Kasumi-1 (cell line): ENCODE results near the gene PRSS22.

ENCODE experiments used
- DNase-seq, 2 experiments: peaks; one replicate each; lab custom pipeline; 2025; lab: John Stamatoyannopoulos, UW

PRSS22 gene

GRCh38 chr16:2829501-2830354 lies 28.2 kb downstream of the PRSS22 start, which contains the start of gene ZG16B:
TSS of gene ZG16B (plus strand) at chr16:2830303. CDS start at chr16:2830442, 139 bp downstream.
- peak; percentile 42 to 61 for DNase-seq

DNA sequence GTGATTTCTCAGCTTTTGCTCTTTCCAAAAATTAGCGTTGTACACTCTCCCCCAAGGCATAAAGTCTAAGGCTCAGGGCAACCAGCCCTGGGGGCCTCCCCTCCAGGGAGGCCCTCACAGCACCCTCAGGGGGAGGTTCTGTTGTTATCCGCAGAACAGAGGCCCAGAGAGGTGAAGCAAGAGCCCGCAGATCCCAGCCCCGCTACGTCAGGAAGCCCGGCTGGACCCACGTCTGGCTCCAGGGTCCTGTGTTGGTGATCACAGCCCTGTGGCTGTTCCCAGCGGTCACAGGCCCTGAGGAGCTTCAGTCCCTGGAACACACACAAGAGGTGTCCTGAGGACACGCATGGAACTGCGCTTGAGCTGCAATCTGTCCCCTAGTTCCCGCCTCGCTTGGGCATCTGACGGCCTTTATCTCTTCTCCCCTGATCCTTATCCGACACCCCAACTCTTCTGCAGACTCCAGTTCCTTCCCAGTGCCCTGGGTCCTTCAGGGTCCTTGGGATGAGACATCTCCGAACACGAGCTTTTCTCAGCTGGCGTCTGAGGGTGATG lies 29.0 kb downstream of the PRSS22 start:
- DNase-seq = no peak

- no peak for DNase-seq
These were observed 29.5 kb downstream of the PRSS22 start for GRCh38 chr16:2828521-2828840.

GRCh38 chr16:2827831-2828520 lies 30.0 kb downstream of the PRSS22 start:
- no peak for DNase-seq

DNA sequence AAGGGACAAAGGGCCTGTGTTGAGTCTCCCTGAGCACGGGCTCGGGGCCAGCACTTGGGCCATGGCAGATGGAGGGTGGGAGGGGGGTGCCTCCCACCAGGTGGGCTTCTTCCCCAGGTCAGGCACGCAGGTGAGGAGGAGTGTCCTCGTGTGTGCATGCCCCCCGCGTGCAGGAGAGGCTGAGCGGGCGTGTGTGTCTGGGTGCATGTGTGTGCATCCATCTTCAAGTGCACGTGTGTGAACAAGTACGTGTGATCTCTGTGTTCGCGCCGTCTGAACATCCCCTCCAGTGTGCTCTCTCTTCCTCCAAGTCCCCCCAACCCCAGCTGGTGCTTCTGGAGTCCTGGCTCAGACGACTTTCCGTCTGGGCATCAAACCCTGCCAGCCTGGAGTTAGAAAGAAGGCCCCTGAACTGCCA lies 30.6 kb downstream of the PRSS22 start:
- no peak for DNase-seq

GRCh38 chr16:2826591-2827373 lies 31.2 kb downstream of the PRSS22 start:
- DNase-seq = no peak

DNA sequence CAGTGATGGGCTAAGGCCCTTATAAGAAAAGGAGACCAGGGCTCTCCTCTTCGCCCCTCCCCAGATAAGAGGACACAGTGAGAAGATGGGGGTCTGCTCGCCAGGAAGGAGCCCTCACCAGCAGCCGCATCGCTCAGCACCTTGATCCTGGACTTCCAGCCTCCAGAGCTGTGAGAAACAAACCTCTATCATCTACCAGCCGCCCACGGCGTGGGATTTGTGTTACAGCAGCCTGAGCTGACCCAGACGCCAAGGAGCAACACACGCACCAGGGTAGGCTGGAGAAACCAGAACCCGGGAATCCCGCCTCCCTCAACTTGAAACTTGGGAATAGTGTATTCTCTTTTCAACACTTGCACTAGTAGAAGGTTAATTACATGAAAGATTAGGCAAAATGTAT lies 32.1 kb downstream of the PRSS22 start:
- DNase-seq = no peak

DNA sequence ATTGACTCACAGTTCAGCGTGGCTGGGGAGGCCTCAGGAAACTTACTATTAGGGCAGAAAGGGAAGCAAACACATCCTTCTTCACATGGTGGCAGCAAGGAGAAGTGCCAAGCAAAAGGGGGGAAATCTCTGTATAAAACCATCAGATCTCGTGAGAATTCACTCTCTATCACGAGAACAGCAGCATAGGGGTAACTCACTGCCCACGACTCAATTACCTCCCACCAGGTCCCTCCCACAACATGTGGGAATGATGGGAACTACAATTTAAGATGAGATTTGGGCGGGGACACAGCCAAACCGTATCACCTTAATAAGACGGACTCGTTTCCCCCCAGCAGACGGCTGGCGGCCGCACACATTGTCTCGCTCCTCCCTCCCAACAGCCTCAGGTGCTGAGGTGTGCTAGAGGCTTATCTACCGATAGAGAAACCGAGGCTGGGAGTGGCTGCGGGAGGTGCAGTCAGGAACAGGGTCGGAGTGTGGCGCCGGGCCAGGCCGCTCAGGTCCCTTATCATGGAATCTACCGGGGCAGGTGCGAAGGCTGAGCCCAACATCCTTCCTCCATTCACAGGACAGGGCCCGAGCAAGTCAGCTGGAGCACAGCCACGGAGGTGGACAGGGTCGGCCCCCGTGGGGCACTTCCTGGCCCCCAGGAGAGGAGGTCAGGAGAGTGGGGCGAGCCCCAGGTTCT lies 32.8 kb downstream of the PRSS22 start:
- DNase-seq = no peak

GRCh38 chr16:2824626-2825025 lies 33.3 kb downstream of the PRSS22 start:
- no peak for DNase-seq

- no peak for DNase-seq
These were observed 35.5 kb downstream of the PRSS22 start for GRCh38 chr16:2822496-2822895.

DNA sequence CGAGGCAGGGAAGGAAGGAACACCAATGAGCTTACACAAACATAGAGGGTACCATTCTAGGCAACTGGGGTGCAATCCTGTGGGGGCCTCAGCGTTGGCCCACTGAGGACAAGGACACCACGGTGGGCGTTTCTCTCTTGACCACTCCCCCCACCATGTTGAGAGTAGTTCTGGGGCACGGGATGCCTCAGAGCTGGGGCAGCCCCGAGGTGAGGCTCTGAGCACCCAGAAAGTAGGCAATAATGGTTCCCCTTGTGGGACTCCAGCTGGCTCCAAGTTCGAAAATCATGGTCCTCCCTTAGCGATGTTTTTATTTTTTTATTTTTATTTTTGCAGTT lies 35.8 kb downstream of the PRSS22 start:
- no peak for DNase-seq

GRCh38 chr16:2821487-2822157 lies 36.3 kb downstream of the PRSS22 start:
- no peak for DNase-seq

DNA sequence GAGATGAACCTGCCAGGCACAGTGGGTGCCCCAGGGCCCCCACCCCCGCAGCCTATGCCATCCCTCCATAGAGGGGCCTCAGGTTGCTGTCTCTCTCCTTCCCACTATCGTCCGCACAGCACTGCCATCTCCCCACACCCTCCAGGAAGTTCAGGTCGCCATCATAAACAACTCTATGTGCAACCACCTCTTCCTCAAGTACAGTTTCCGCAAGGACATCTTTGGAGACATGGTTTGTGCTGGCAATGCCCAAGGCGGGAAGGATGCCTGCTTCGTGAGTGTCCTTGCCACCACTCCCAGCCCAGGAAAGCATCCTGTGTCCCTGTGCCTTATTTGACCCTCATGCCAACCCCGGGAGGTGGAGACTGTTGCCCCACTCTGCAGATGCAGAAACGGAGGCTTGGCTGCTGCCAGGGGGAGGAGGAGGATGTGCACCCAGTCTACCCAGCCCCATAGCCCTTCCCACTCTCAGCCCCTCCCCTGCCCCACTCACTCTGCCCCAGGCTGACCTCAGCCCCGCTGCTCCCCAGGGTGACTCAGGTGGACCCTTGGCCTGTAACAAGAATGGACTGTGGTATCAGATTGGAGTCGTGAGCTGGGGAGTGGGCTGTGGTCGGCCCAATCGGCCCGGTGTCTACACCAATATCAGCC lies 37.0 kb downstream of the PRSS22 start:
- no peak for DNase-seq

DNA sequence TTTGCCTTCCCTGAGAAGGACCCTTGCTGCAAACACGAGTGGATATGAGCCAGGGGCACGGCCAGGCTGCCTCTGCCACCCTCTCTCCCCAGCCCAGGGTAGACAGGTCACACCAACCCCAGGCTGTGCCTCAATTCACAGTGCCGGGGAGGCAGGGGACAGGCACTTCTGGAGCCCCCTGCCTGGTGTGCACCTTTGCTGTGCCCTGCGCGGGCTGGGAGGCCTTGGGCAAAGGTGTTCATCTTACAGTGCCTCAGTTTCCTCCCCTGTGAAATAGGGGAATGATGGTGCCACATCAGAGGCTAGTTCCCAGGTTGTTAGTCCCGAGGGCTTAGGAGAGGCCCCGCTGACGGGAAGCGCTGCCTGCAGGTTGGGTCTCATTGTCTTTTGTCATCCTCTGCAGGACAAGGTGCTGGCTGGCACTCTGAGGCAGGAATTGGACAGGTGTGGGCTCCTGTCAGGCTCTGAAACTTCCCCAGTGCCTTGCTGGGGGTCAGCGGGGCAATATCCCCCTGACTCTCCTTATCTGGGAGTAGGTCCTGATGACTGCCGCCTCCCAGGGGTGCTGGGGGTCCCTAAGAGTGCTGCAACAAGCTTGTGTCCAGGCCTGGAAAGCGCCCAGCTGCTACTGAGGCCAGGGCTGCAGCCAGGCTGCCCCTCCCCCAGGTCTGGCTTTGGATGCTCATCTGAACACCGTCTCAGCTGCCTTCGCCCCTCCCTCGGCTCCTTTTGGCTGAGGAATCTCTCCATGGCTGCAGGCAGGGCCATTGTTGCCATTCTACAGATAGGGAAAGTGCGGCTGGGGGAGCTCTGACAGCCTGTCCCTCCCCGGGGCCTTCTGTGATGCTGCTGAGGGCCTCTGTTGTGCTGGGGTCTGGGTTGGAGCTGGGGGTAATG lies 37.8 kb downstream of the PRSS22 start:
- DNase-seq = no peak

DNA sequence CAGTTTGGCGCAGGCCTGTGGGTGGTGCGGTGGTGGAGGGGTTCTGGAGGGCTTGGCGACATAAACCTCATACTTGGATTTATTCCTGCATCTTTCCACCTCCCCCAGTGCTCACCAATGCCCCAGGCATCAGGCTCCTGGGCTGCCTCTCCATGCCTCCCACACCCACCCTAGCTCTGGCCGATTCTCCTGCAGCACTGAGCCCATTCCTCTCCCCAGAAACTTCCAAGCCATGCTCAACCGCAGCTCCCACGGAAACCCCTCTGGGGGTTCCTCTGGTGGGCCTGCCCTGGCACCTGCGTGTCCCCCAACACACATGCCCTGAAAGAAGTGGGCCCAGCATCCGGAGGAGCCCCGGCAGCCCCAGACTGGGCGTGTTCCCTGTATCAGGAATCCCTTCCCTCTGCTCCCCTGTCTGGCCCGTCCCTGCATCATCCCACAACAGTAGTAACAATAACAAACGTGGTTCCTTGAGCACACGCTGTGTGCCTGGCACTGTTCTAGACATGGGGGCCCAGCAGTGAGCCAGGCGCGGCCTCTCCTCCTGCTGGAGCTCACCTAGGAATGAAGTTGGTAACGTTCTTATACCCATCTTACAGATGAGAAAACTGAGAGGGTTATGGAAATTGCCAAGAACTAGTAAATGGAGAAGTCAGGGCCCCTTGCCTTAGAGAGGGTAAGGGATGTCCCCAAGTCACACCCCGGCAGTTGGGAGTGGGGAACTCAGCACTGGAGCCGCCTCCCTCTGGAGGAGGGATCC lies 38.6 kb downstream of the PRSS22 start:
- DNase-seq = no peak

GRCh38 chr16:2818272-2818876 lies 39.6 kb downstream of the PRSS22 start:
- DNase-seq = no peak

GRCh38 chr16:2817340-2818271 lies 40.4 kb downstream of the PRSS22 start:
- DNase-seq = no peak
